Amniotic stem cell (primary cell): Measurements from ENCODE around the gene OR52R1.
"Not testable (repeated sequence)": the region's sequence is repeated elsewhere in the genome, so short reads cannot be mapped to it uniquely, and the experiment has no call there.

Source experiments
- DNase-seq: peaks from one replicate; lab custom pipeline; 2025; lab: John Stamatoyannopoulos, UW

Gene OR52R1

GRCh38 chr11:4804280-4804679 lies at the start of gene OR52R1:
OR52R1 (minus strand) TSS chr11:4804380; CDS start chr11:4804380, 0 bp downstream.
- DNase-seq, result no peak

GRCh38 chr11:4851033-4851432 lies 46.9 kb upstream of the OR52R1 start:
- no peak for DNase-seq

GRCh38 chr11:4848908-4849532 lies 44.8 kb upstream of the OR52R1 start, which contains the start of gene OR51S1:
OR51S1 (minus strand) TSS chr11:4849208; CDS start chr11:4849208, 0 bp downstream.
- no peak for DNase-seq

- no peak for DNase-seq
These were observed 35.8 kb upstream of the OR52R1 start for GRCh38 chr11:4839851-4840549.

GRCh38 chr11:4830909-4831308 lies 26.7 kb upstream of the OR52R1 start:
- DNase-seq, result no peak

- no peak for DNase-seq
These were observed 26.2 kb upstream of the OR52R1 start for GRCh38 chr11:4830346-4830745.

GRCh38 chr11:4826425-4826824 lies 22.2 kb upstream of the OR52R1 start:
- no peak for DNase-seq

- no peak for DNase-seq
These were observed 21.0 kb upstream of the OR52R1 start for GRCh38 chr11:4825132-4825531.

- DNase-seq, result no peak
These were observed 16.8 kb upstream of the OR52R1 start, which contains the start of gene OR51F2 for GRCh38 chr11:4821021-4821420. OR51F2 (plus strand) TSS chr11:4821321; CDS start chr11:4821422, 101 bp downstream.

GRCh38 chr11:4809246-4809645 lies 5.1 kb upstream of the OR52R1 start:
- no peak for DNase-seq

GRCh38 chr11:4808476-4808875 lies 4.3 kb upstream of the OR52R1 start:
- no peak for DNase-seq

GRCh38 chr11:4801316-4801715 lies 2.9 kb downstream of the OR52R1 start:
- not testable (repeated sequence) for DNase-seq

- no peak for DNase-seq
These were observed 5.6 kb downstream of the OR52R1 start for GRCh38 chr11:4798427-4799183.

- no peak for DNase-seq
These were observed 7.0 kb downstream of the OR52R1 start for GRCh38 chr11:4797206-4797605.

GRCh38 chr11:4782454-4782853 lies 21.7 kb downstream of the OR52R1 start:
- DNase-seq, result no peak

- DNase-seq, result no peak
These were observed 34.3 kb downstream of the OR52R1 start, which contains the start of gene OR51F1 for GRCh38 chr11:4769838-4770237. OR51F1 (minus strand) TSS chr11:4769938; CDS start chr11:4769938, 0 bp downstream.

- no peak for DNase-seq
These were observed 36.1 kb downstream of the OR52R1 start for GRCh38 chr11:4768094-4768493.

- DNase-seq, result no peak
These were observed 37.6 kb downstream of the OR52R1 start for GRCh38 chr11:4766420-4767043.

GRCh38 chr11:4763096-4763495 lies 41.1 kb downstream of the OR52R1 start:
- no peak for DNase-seq
